ENCODE data around the gene SPACA5B. TPM values are rescaled to one million over a fixed set of nuclear protein-coding genes. Genes with fewer than 3 reads are reported as not detected.
"Not testable (repeated sequence)": the region's sequence is repeated elsewhere in the genome, so short reads cannot be mapped to it uniquely, and the experiment has no call there.

SPACA5B gene
- total and polyA plus RNA-seq, 10 of the 15 experiments (the other 5 are each of a cell fraction or from before 2014, with no cell fraction given) = 1.0 TPM; not detected in 9

GRCh38 chrX:48166322-48166721 is 35.9 kb downstream of the SPACA5B start:
- BruUV-seq (replicated peaks); H3K27ac ChIP-seq (ENCODE audit: control insufficient read depth, insufficient read depth); H3K9me3 ChIP-seq (replicated peaks; ENCODE audit: control insufficient read depth, insufficient read depth, low read length); H4K20me1 ChIP-seq (ENCODE audit: control insufficient read depth, insufficient read depth); RAD21 ChIA-PET (ENCODE audit: unreplicated experiment); H3K27me3 ChIP-seq (replicated peaks in 1 of 2; ENCODE audit: control insufficient read depth in 2 of 2, insufficient read depth in 2 of 2, low read length in 1 of 2); ATAC-seq; CTCF ChIA-PET; intact Hi-C loops (cut with micrococcal nuclease; ENCODE audit: unreplicated experiment); H3K4me3 ChIP-seq; in situ Hi-C loops (cut with MboI); H3K79me2 ChIP-seq (ENCODE audit: control insufficient read depth, insufficient read depth, low read length); H3K9ac ChIP-seq (ENCODE audit: control insufficient read depth, insufficient read depth, low read length); POLR2A ChIA-PET; H2AFZ ChIP-seq (ENCODE audit: control insufficient read depth, low read depth, low read length); H3K4me2 ChIP-seq (ENCODE audit: control insufficient read depth, insufficient read depth); FAIRE-seq; H3K4me1 ChIP-seq (ENCODE audit: control insufficient read depth, insufficient read depth, low read length); H3K36me3 ChIP-seq (ENCODE audit: control insufficient read depth in 2 of 2, insufficient read depth in 2 of 2, low read length in 1 of 2); DNase-seq (ENCODE audit: low read depth, low spot score); SMC1A ChIA-PET (ENCODE audit: uncharacterized antibody, unreplicated experiment): not testable (repeated sequence)
- WGBS (ENCODE audit: insufficient coverage, insufficient replicate concordance, low lambda C conversion rate, missing lambda C conversion rate) = 26% methylated on average over 7 of the region's 7 CpGs

GRCh38 chrX:48179691-48180090 is 49.3 kb downstream of the SPACA5B start:
- no peak for TF ChIP-seq SRF (IDR thresholded peaks at IDR 0.05; ENCODE audit: low read depth in 2 of 2, low read length in 2 of 2)
- no peak for TF ChIP-seq FOS (IDR thresholded peaks at IDR 0.05; ENCODE audit: borderline replicate concordance, extremely low read depth, insufficient read length)
- no peak for TF ChIP-seq RBBP5 (conservative IDR thresholded peaks at IDR 0.05)
- no peak for TF ChIP-seq BACH1 (IDR thresholded peaks at IDR 0.05; ENCODE audit: borderline replicate concordance)
- no peak for TF ChIP-seq CBX5 (IDR thresholded peaks at IDR 0.05; ENCODE audit: low read depth)
- Histone ChIP-seq H3K9me3 (replicated peaks; ENCODE audit: control insufficient read depth, insufficient read depth, low read length) (no peaks in the 10 kb centered on the region), H3K36me3 (ENCODE audit: control insufficient read depth in 2 of 2, insufficient read depth in 2 of 2, low read length in 1 of 2) (no peaks in the 10 kb centered on the region), H3K4me2 (ENCODE audit: control insufficient read depth, insufficient read depth) (no peak overlapping the region), H3K27me3 (replicated peaks in 1 of 2; ENCODE audit: control insufficient read depth in 2 of 2, insufficient read depth in 2 of 2, low read length in 1 of 2) (no peaks in the 10 kb centered on the region), H3K9ac (ENCODE audit: control insufficient read depth, insufficient read depth, low read length) (no peak overlapping the region), H4K20me1 (ENCODE audit: control insufficient read depth, insufficient read depth) (no peaks in the 10 kb centered on the region), H3K4me3 (no peak overlapping the region), H3K4me1 (ENCODE audit: control insufficient read depth, insufficient read depth, low read length) (no peaks in the 10 kb centered on the region), H2AFZ (ENCODE audit: control insufficient read depth, low read depth, low read length) (no peak overlapping the region), H3K27ac (ENCODE audit: control insufficient read depth, insufficient read depth) (no peak overlapping the region), H3K79me2 (ENCODE audit: control insufficient read depth, insufficient read depth, low read length) (no peaks in the 10 kb centered on the region)
- in situ Hi-C loops (cut with MboI) = no loop called here
- BruUV-seq (replicated peaks) = no TSS peak
- DNase-seq (ENCODE audit: low read depth, low spot score) = no peak
- intact Hi-C loops (cut with micrococcal nuclease; ENCODE audit: unreplicated experiment) = no loop called here
- no peak for FAIRE-seq
- ChIA-PET SMC1A (ENCODE audit: uncharacterized antibody, unreplicated experiment) (no interaction called here), CTCF (no interaction called here), POLR2A (no interaction called here), RAD21 (ENCODE audit: unreplicated experiment) (no interaction called here)
- WGBS (ENCODE audit: insufficient coverage, insufficient replicate concordance, low lambda C conversion rate, missing lambda C conversion rate) = 28% methylated on average over 4 of the region's 4 CpGs
- no peak for ATAC-seq
